Esophagus (tissue), 2 donors: ENCODE data around the gene YIF1B. TPM values are rescaled to one million over a fixed set of nuclear protein-coding genes. Genes with fewer than 3 reads are reported as not detected.

Source experiments
- H3K27ac ChIP-seq, 2 donors: one replicate each; pipeline ENCODE4 v1.5.1; 2013; ENCODE audit warnings: low read depth in 2 of 2, mild to moderate bottlenecking in 2 of 2, inconsistent platforms in 1 of 2, low read length in 1 of 2, moderate library complexity in 1 of 2
- H3K27me3 ChIP-seq, 2 donors: one replicate each; pipeline ENCODE4 v1.6.1; 2013; ENCODE audit warnings: low read length in 2 of 2, control low read depth in 1 of 2, mild to moderate bottlenecking in 1 of 2; ENCODE audit not compliant: insufficient read depth in 2 of 2, control insufficient read depth in 1 of 2
- H3K36me3 ChIP-seq, 2 donors: one replicate each; pipeline ENCODE4 v1.6.1; 2013; ENCODE audit warnings: low read length in 1 of 2; ENCODE audit not compliant: control insufficient read depth in 2 of 2, insufficient read depth in 2 of 2
- H3K4me1 ChIP-seq, 2 donors: one replicate each; pipeline ENCODE4 v1.6.1; 2013; ENCODE audit warnings: low read length in 1 of 2; ENCODE audit not compliant: control insufficient read depth in 2 of 2, insufficient read depth in 2 of 2
- H3K4me3 ChIP-seq, 2 donors: one replicate each; pipeline ENCODE4 v1.5.1; 2013; ENCODE audit warnings: low read length in 2 of 2, mild to moderate bottlenecking in 2 of 2, low read depth in 1 of 2, moderate library complexity in 1 of 2
- H3K9me3 ChIP-seq, 2 donors: one replicate each; pipeline ENCODE4 v1.6.1; 2013; ENCODE audit warnings: mild to moderate bottlenecking in 2 of 2, low read depth in 1 of 2, low read length in 1 of 2, moderate library complexity in 1 of 2; ENCODE audit not compliant: control insufficient read depth in 2 of 2, insufficient read depth in 1 of 2
- WGBS, 2 donors: extraction: QIAGEN DNeasy Blood & Tissue Kit; methylation state at CpG; one replicate each; pipeline ENCODE4 v1.1.7; 2013; 5-methylcytosine and 5-hydroxymethylcytosine counted together
- polyA plus RNA-seq, 2 donors: library from polyadenylated mRNA; stranded (reverse); fragments of 200-250 nt; gene quantifications; one replicate each; pipeline ENCODE4 v1.2.3, GENCODE V29; 2013
- donor health status: healthy with polysubstance abuse.
- donor health status: Bipolar disorder and iron deficiency.

YIF1B gene
- polyA plus RNA-seq, 2 donors, result 26.0 to 40.3 TPM

DNA sequence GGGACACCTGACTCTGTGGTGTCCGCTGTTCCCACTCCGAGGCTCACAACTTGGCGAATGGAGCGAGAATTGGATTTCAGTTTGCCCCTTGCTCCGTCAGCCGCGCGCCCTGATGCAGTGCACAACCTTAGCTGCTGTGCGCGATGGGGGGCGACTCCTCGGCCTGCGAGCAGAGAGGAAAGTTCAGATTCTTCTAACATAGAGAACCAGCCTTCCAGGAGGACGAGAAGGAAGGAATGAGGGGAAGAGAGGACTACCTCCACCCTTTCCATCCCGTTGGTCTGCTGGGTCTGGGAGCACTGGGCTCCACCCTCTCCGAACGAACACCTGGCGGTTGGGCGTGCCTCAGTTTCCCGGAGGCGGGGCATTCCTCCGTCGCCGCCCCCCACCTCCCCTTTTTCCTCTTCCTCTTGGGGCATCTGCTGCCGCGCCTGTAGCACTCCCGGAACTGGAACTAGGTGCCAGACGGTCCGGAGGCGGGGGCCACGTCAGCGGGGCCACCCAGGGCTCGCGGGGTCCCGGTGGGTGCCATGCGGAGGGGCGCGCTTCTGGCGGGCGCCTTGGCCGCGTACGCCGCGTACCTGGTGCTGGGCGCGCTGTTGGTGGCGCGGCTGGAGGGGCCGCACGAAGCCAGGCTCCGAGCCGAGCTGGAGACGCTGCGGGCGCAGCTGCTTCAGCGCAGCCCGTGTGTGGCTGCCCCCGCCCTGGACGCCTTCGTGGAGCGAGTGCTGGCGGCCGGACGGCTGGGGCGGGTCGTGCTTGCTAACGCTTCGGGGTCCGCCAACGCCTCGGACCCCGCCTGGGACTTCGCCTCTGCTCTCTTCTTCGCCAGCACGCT, 3.9 kb upstream of the YIF1B start, which contains the start of gene KCNK6:
KCNK6 (plus strand) TSS at position 425 of the 838 bp plus-strand sequence; CDS start at position 531, 106 bp downstream.
- no peaks in the 10 kb centered on the region for H3K9me3 ChIP-seq
- no peaks in the 10 kb centered on the region for H3K27me3 ChIP-seq
- H3K4me3 ChIP-seq, result peak within 1 kb of the TSS; percentile 71 to 72
- peak within 1 kb of the TSS; percentile 83 to 93 for H3K27ac ChIP-seq
- H3K4me1 ChIP-seq, result peaks cover 2 to 16% of the 10 kb centered on the region in 2 donors
- 3 to 5% methylated on average over 66 to 76 of the region's 76 CpGs for WGBS, 2 donors
- peaks cover 0 to 4% of the 10 kb centered on the region in 2 donors for H3K36me3 ChIP-seq

DNA sequence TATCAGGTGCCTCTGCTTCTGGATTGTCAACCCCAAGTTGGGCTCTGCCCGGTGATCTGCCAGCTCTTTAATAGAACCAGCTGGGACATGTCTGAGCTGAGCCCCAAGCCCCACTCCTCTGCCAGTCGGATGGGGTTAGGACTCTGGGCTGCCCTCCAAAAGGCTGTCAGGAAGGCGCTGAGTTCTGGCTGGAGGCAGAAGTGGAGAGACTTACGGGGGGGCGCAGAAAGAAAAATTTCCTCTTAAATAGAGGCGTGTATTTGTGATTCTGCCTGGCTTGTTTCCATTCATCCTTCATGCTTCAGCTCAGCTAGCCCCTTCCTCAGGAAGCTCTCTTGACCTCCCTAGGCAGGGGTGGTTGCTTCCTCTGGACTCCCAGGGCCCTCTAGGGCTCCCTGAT, 2.9 kb upstream of the YIF1B start:
- peaks cover 2 to 16% of the 10 kb centered on the region in 2 donors for H3K4me1 ChIP-seq
- no peak overlapping the region for H3K4me3 ChIP-seq
- peak overlapping the region; percentile 82 to 85 for H3K27ac ChIP-seq
- no peaks in the 10 kb centered on the region for H3K36me3 ChIP-seq
- WGBS, 2 donors, result 29 to 45% methylated on average over 6 of the region's 6 CpGs
- H3K9me3 ChIP-seq, result no peaks in the 10 kb centered on the region
- no peaks in the 10 kb centered on the region for H3K27me3 ChIP-seq

DNA sequence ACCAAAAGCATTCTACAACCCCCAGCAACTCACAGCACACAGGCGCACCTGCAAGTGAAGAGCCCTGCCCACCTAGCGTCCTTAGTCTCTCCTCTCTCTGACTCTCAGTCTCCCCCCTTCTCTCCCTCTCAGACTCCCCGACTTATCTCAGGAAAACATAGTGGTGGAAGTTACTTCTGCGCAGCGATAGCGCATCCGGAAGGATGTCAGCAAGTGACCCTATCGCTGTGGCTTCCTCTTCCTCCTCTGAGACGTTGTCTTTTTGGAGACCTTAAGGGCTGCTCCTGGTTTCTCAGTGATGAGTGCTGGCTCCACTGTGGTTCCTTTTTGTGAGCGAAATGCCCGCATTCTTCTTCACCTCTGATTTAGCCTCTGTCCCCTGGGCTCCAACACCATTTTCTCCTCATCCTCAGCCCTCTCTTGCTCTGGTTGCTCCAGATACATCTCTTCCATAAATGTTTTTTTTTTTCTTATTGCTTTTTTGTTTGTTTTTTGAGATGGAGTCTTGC, 1.4 kb upstream of the YIF1B start:
- no peaks in the 10 kb centered on the region for H3K9me3 ChIP-seq
- H3K4me3 ChIP-seq, result peak overlapping the region in 1 of 2 donors; percentile 29
- H3K27ac ChIP-seq, result peak overlapping the region; percentile 66 to 89
- WGBS, 2 donors, result 62 to 71% methylated on average over 11 of the region's 11 CpGs
- H3K27me3 ChIP-seq, result no peaks in the 10 kb centered on the region
- peaks cover 2 to 16% of the 10 kb centered on the region in 2 donors for H3K4me1 ChIP-seq
- H3K36me3 ChIP-seq, result no peaks in the 10 kb centered on the region

DNA sequence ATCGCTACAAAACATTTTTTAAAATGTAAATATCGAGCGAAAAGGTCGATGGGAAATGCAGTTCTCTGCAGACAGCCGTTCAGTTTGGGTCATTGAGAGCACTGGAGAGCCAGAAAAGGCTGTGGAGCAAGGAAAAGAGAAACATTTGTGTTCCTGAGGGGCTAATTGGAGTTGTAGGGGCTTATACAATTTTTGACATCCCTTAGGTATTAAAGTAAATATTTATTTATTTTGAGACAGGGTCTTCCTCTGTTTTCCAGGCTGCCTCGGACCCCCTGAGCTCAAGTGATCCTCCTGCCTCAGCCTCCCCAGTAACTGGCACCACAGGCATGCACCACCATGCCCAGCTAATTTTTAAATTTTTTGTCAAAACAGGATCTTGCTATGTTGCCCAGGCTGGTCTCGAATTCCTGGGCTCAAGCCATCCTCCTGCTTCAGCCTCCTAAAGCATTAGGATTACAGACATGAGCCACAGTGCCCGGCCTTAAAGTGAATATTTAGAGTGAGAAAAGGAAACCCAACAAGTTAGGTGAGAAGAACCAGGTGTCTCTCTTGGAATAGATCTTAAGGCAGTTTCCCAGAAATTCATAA, 825 bp upstream of the YIF1B start:
- Histone ChIP-seq H3K4me1 (peaks cover under 1 to 13% of the 10 kb centered on the region in 2 donors), H3K4me3 (peak overlapping the region; percentile 7 to 18), H3K36me3 (no peaks in the 10 kb centered on the region), H3K27me3 (no peaks in the 10 kb centered on the region), H3K27ac (peak overlapping the region; percentile 89 to 96), H3K9me3 (no peaks in the 10 kb centered on the region)
- 29 to 32% methylated on average over 8 of the region's 8 CpGs for WGBS, 2 donors

DNA sequence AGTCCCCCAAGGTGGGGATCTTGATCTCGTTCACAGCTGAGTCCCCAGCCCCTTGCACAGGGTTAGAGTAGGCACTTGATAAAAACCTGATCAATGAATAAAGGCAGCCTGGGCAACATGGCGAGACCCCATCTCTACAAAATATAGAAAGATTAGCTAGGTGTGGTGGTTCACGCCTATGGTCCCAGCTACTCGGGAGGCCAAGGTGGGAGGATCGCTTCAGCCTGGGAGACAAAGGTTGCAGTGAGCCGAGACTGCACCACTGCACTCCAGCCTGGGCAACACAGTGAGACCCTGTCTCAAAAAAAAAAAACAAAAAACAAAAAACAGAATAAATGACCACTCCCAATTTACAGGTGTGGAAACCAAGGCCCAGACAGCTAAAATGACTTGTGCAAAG, 4.8 kb downstream of the YIF1B start:
- no peak overlapping the region for H3K27ac ChIP-seq
- peaks cover 10 to 14% of the 10 kb centered on the region in 2 donors for H3K36me3 ChIP-seq
- no peak overlapping the region for H3K4me3 ChIP-seq
- H3K4me1 ChIP-seq, result peaks cover 0 to 3% of the 10 kb centered on the region in 2 donors
- 92 to 96% methylated on average over 6 of the region's 6 CpGs for WGBS, 2 donors
- H3K9me3 ChIP-seq, result no peaks in the 10 kb centered on the region
- H3K27me3 ChIP-seq, result no peaks in the 10 kb centered on the region

DNA sequence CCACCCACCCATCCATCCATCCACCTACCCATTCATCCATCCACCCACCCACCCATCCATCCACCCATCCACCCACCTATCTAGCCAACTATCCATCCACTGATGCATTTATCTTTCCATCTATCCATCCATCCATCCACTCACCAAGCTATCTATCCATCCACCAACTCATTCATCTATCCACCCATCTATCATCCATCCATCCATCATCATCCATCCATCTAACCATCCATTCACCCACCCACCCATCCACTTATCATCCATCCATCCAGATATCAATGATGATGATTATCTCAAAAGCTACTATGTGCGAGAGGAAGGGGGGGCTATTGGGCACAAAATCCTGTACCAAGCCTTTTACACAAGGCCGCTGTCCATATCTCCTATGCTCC, 5.5 kb downstream of the YIF1B start:
- Histone ChIP-seq H3K4me1 (peaks cover 0 to 4% of the 10 kb centered on the region in 2 donors), H3K27me3 (no peaks in the 10 kb centered on the region), H3K9me3 (no peaks in the 10 kb centered on the region), H3K36me3 (peaks cover 10 to 14% of the 10 kb centered on the region in 2 donors), H3K4me3 (no peak overlapping the region), H3K27ac (no peak overlapping the region)
- 96 to 97% methylated on average over 2 of the region's 2 CpGs for WGBS, 2 donors

DNA sequence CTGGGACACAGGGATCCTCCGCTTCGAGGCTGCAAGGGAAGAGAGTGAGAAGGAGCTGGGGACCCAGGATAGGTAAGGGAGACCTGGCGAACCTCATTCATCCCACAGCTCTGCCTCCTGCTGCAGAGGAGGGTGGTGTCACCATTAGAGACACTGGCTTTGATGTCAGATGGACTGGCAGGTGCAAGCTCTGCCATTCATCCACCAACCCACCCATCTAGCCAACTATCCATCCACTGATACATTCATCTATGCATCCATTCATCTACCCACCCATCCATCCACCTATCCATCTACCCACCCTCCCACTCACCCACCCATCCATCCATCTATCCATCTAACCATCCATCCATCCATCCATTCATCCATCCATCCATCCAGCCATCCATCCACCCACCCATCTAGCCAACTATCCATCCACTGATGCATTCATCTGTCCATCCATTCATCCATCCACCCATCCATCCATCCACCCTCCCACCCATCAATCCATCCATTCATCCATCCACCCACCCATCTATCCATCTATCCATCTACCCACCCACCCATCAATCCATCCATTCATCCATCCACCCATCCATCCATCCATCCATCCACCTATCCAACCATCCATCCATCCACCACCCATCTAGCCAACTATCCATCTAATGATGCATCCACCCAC, 6.0 kb downstream of the YIF1B start:
- H3K27me3 ChIP-seq, result no peaks in the 10 kb centered on the region
- H3K27ac ChIP-seq, result no peak overlapping the region
- H3K36me3 ChIP-seq, result peaks cover 10 to 14% of the 10 kb centered on the region in 2 donors
- H3K4me1 ChIP-seq, result peaks cover 0 to 6% of the 10 kb centered on the region in 2 donors
- H3K4me3 ChIP-seq, result no peak overlapping the region
- WGBS, 2 donors, result 96 to 100% methylated on average over 3 of the region's 3 CpGs
- no peaks in the 10 kb centered on the region for H3K9me3 ChIP-seq

DNA sequence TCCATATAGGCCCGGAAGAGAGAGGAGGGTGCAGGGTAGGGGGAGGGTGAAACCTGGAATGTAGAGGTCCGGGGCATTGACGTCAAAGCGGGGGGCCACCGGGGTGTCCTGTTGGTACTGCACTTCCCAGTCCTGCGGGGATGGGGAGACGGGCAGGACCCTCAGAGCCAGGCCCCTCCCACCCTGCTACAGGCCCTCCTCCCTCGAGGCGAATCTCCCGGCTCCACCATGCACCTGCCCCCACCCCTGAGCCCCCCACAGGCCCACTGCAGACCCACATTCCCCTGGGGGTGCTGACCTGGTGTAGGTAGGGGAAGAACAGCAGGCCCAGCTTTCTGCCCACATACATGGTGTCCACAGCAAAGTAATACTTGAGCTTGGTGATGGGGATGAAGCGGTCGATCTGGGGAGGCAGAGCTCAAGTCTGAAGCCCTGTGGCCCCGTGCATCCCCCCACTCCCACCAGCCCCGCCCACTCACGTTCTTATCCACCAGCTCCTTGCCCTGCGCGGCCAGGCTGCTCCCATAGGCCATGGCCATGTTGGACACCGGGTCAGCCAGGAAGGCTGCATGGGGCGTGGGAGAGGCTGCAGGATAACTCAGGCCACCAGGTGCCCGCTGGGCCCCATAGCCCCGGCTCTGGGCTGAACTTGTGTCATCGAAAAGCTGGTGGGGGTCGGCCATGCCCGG, 6.7 kb downstream of the YIF1B start:
- WGBS, 2 donors, result 81 to 83% methylated on average over 23 to 24 of the region's 24 CpGs
- Histone ChIP-seq H3K27me3 (no peaks in the 10 kb centered on the region), H3K9me3 (no peaks in the 10 kb centered on the region), H3K36me3 (peaks cover 10 to 14% of the 10 kb centered on the region in 2 donors), H3K4me3 (no peak overlapping the region), H3K27ac (no peak overlapping the region), H3K4me1 (peaks cover 0 to 6% of the 10 kb centered on the region in 2 donors)
